H1 (cell line): ENCODE results near the gene ASCC2. TPM values are rescaled to one million over a fixed set of nuclear protein-coding genes. Genes with fewer than 3 reads are reported as not detected.

ENCODE experiments used
- CTCF ChIA-PET: fragments of 300-600 bp; sonication (Branson Sonifier 250); formaldehyde crosslinking; loops from one replicate; lab custom pipeline; 2021; ENCODE audit not compliant: partially characterized antibody; lab: Charles Lee
- POLR2A ChIA-PET: fragments of 300-600 bp; sonication (Branson Sonifier 250); formaldehyde crosslinking; loops from one replicate; lab custom pipeline; 2021; ENCODE audit warnings: inconsistent platforms; ENCODE audit not compliant: partially characterized antibody; lab: Charles Lee
- DNase-seq, 2 experiments: peaks; one replicate each; pipeline versions ENCODE4 v3.0.0 to v3.0.0-alpha.2; 2010 to 2022; ENCODE audit warnings: low spot score in 2 of 2, low read depth in 1 of 2, mixed read lengths in 1 of 2
- FAIRE-seq: peaks from 2 replicates; lab custom pipeline; 2011; peaks lifted over from hg19 to GRCh38; lab: Jason Lieb, UNC
- H2AFZ ChIP-seq: 2 replicates; pipeline ENCODE4 v1.8.1; 2012; ENCODE audit warnings: low read length, inconsistent platforms
- H2AK5ac ChIP-seq: 2 replicates; pipeline ENCODE4 v1.6.1; 2013; ENCODE audit warnings: low read depth, low read length
- H2BK120ac ChIP-seq: replicated peaks from 2 replicates; pipeline ENCODE3; 2013; ENCODE audit warnings: low read depth, low read length, inconsistent platforms
- H2BK12ac ChIP-seq: 2 replicates; pipeline ENCODE4 v1.6.1; 2013; ENCODE audit warnings: low read depth, low read length
- H2BK15ac ChIP-seq: 2 replicates; pipeline ENCODE4 v1.6.1; 2013; ENCODE audit warnings: low read length
- H2BK20ac ChIP-seq: 2 replicates; pipeline ENCODE4 v1.6.1; 2013; ENCODE audit warnings: low read length
- H2BK5ac ChIP-seq: 2 replicates; pipeline ENCODE4 v1.6.1; 2013; ENCODE audit warnings: low read depth, low read length
- H3K14ac ChIP-seq: 2 replicates; pipeline ENCODE4 v1.6.1; 2013; ENCODE audit warnings: inconsistent platforms; ENCODE audit not compliant: insufficient read length
- H3K18ac ChIP-seq: 2 replicates; pipeline ENCODE4 v1.6.1; 2013; ENCODE audit warnings: low read length; ENCODE audit errors: extremely low read depth
- H3K23ac ChIP-seq: 2 replicates; pipeline ENCODE4 v1.6.1; 2013; ENCODE audit warnings: inconsistent platforms; ENCODE audit not compliant: insufficient read length
- H3K23me2 ChIP-seq: 2 replicates; pipeline ENCODE4 v1.6.1; 2013; ENCODE audit warnings: low read depth, low read length
- H3K27ac ChIP-seq: 2 replicates; pipeline ENCODE4 v1.6.1; 2011; ENCODE audit warnings: low read depth, low read length, inconsistent platforms
- H3K27me3 ChIP-seq, 4 experiments: replicated peaks in 1 of 4; 1 replicate in 1 of 4; 2 replicates in 3 of 4; pipeline versions ENCODE4 v1.6.1 to v1.8.1; 2011 to 2013; ENCODE audit warnings: low read length in 3 of 4, mild to moderate bottlenecking in 3 of 4, inconsistent platforms in 2 of 4, mixed read lengths in 2 of 4, moderate library complexity in 1 of 4; ENCODE audit not compliant: control insufficient read depth in 3 of 4, insufficient read depth in 3 of 4; ENCODE audit errors: extremely low read depth in 1 of 4
- H3K36me3 ChIP-seq, 4 experiments: 2 replicates each; pipeline versions ENCODE4 v1.6.1 to v1.8.1; 2011 to 2013; ENCODE audit warnings: mild to moderate bottlenecking in 4 of 4, low read length in 3 of 4, moderate library complexity in 2 of 4, control low read depth in 1 of 4, inconsistent platforms in 1 of 4; ENCODE audit not compliant: insufficient read depth in 4 of 4, control insufficient read depth in 2 of 4
- H3K4ac ChIP-seq: replicated peaks from 2 replicates; pipeline ENCODE3; 2013; ENCODE audit warnings: low read length, low read depth, mixed read lengths, inconsistent platforms; ENCODE audit not compliant: insufficient read length
- H3K4me1 ChIP-seq, 4 experiments: replicated peaks in 1 of 4; 1 replicate in 1 of 4; 2 replicates in 3 of 4; pipeline versions ENCODE4 v1.6.1 to v1.8.1; 2011 to 2013; ENCODE audit warnings: low read length in 3 of 4, inconsistent platforms in 2 of 4, mixed read lengths in 1 of 4; ENCODE audit not compliant: insufficient read depth in 4 of 4, control insufficient read depth in 3 of 4
- H3K4me2 ChIP-seq, 2 experiments: 2 replicates each; pipeline versions ENCODE4 v1.6.1 to v1.8.1; 2011 to 2013; ENCODE audit warnings: low read depth in 2 of 2, low read length in 2 of 2, control low read depth in 1 of 2, inconsistent platforms in 1 of 2, mild to moderate bottlenecking in 1 of 2; ENCODE audit not compliant: insufficient read depth in 1 of 2
- H3K4me3 ChIP-seq, 4 experiments: fragments of 200-600, 300-600 bp in 1 of 4; sonication (generic), shearing (Covaris generic), sonication (Bioruptor Twin) in 1 of 4; 2 replicates each; pipeline versions ENCODE4 v1.5.1 to v1.8.1; 2011 to 2016; ENCODE audit warnings: low read length in 4 of 4, low read depth in 3 of 4, control low read depth in 2 of 4, inconsistent platforms in 2 of 4, mild to moderate bottlenecking in 2 of 4, mixed read lengths in 1 of 4, moderate library complexity in 1 of 4; ENCODE audit not compliant: insufficient read depth in 2 of 4; ENCODE audit errors: extremely low read depth in 1 of 4
- H3K56ac ChIP-seq: replicated peaks from 2 replicates; pipeline ENCODE3; 2013; ENCODE audit warnings: low read depth, mild to moderate bottlenecking, mixed read lengths, low read length, inconsistent platforms; ENCODE audit not compliant: insufficient read length
- H3K79me1 ChIP-seq: 2 replicates; pipeline ENCODE4 v1.6.1; 2013; ENCODE audit warnings: low read depth, low read length, control low read depth
- H3K79me2 ChIP-seq, 2 experiments: 2 replicates each; pipeline versions ENCODE4 v1.6.1 to v1.8.1; 2012 to 2013; ENCODE audit warnings: low read length in 2 of 2, mild to moderate bottlenecking in 2 of 2, inconsistent platforms in 1 of 2; ENCODE audit not compliant: insufficient read depth in 2 of 2, control insufficient read depth in 1 of 2
- H3K9ac ChIP-seq, 4 experiments: replicated peaks in 1 of 4; 1 replicate in 1 of 4; 2 replicates in 3 of 4; pipeline versions ENCODE4 v1.6.1 to v1.8.1; 2011 to 2013; ENCODE audit warnings: low read depth in 3 of 4, low read length in 3 of 4, control low read depth in 2 of 4, mild to moderate bottlenecking in 2 of 4, moderate library complexity in 2 of 4, inconsistent platforms in 1 of 4; ENCODE audit errors: extremely low read depth in 1 of 4
- H3K9me3 ChIP-seq, 2 experiments: 2 replicates each; pipeline versions ENCODE4 v1.6.1 to v1.8.1; 2012 to 2013; ENCODE audit warnings: mild to moderate bottlenecking in 2 of 2, moderate library complexity in 2 of 2, control low read depth in 1 of 2, inconsistent platforms in 1 of 2, low read depth in 1 of 2, low read length in 1 of 2, mixed read lengths in 1 of 2; ENCODE audit not compliant: insufficient read depth in 2 of 2
- H4K20me1 ChIP-seq, 2 experiments: replicated peaks in 1 of 2; 2 replicates each; pipeline versions ENCODE3 to v1.8.1; 2011 to 2013; ENCODE audit warnings: inconsistent platforms in 2 of 2, low read length in 2 of 2, mild to moderate bottlenecking in 1 of 2; ENCODE audit not compliant: insufficient read depth in 2 of 2, control insufficient read depth in 1 of 2
- H4K5ac ChIP-seq: 2 replicates; pipeline ENCODE4 v1.6.1; 2013; ENCODE audit warnings: low read length, low read depth, mixed read lengths, inconsistent platforms; ENCODE audit not compliant: insufficient read length
- H4K8ac ChIP-seq: 2 replicates; pipeline ENCODE4 v1.8.0; 2013; ENCODE audit warnings: mild to moderate bottlenecking, moderate library complexity, low read length, inconsistent platforms; ENCODE audit not compliant: insufficient read depth; ENCODE audit errors: extremely low read depth
- H4K91ac ChIP-seq: replicated peaks from 2 replicates; pipeline ENCODE3; 2013; ENCODE audit warnings: low read length, mixed read lengths, inconsistent platforms; ENCODE audit not compliant: insufficient read length
- EGR1 ChIP-seq: IDR thresholded peaks from 2 replicates; pipeline ENCODE4 v1.6.1; 2011; ENCODE audit warnings: low read depth, low read length, borderline replicate concordance
- EP300 ChIP-seq, 2 experiments: IDR thresholded peaks; 1 replicate in 1 of 2; 2 replicates in 1 of 2; pipeline ENCODE4 v1.6.1; 2011 to 2012; ENCODE audit warnings: low read depth in 2 of 2, low read length in 2 of 2, mild to moderate bottlenecking in 2 of 2, borderline replicate concordance in 1 of 2, inconsistent platforms in 1 of 2, moderate library complexity in 1 of 2
- FOSL1 ChIP-seq: IDR thresholded peaks from 2 replicates; pipeline ENCODE4 v1.6.1; 2011; ENCODE audit warnings: mild to moderate bottlenecking, low read depth, low read length, moderate library complexity; ENCODE audit not compliant: insufficient read depth
- GTF2F1 ChIP-seq: IDR thresholded peaks from 2 replicates; pipeline ENCODE4 v1.6.1; 2012; ENCODE audit warnings: low read depth, low read length, improper control_type of control experiment, borderline replicate concordance
- HDAC6 ChIP-seq: IDR thresholded peaks from one replicate; pipeline ENCODE4 v1.7.1; 2012; ENCODE audit warnings: low read depth, mild to moderate bottlenecking, inconsistent platforms, low read length, moderate library complexity
- JUND ChIP-seq: IDR thresholded peaks from 2 replicates; pipeline ENCODE4 v1.6.1; 2011; ENCODE audit warnings: mild to moderate bottlenecking, improper control_type of control experiment, low read length
- KDM4A ChIP-seq: IDR thresholded peaks from one replicate; pipeline ENCODE4 v1.7.1; 2012; ENCODE audit warnings: low read depth, mild to moderate bottlenecking, moderate library complexity, low read length, inconsistent platforms; ENCODE audit not compliant: severe bottlenecking
- MAFK ChIP-seq: IDR thresholded peaks from 2 replicates; pipeline ENCODE4 v1.6.1; 2012; ENCODE audit warnings: low read depth, mild to moderate bottlenecking, improper control_type of control experiment, low read length
- NANOG ChIP-seq: IDR thresholded peaks from 2 replicates; pipeline ENCODE4 v1.6.1; 2011; ENCODE audit warnings: low read length, low read depth, mild to moderate bottlenecking, inconsistent platforms; ENCODE audit not compliant: insufficient read depth, poor library complexity, severe bottlenecking
- RNF2 ChIP-seq: fragments of 200-900, 300-1000 bp; sonication (generic); IDR thresholded peaks from 2 replicates; pipeline ENCODE4 v1.7.1; 2016; ENCODE audit warnings: borderline replicate concordance, low read depth, mild to moderate bottlenecking, antibody characterized with exemption, low read length; ENCODE audit not compliant: poor library complexity, severe bottlenecking; ENCODE audit errors: missing control alignments
- SIRT6 ChIP-seq: IDR thresholded peaks from one replicate; pipeline ENCODE4 v1.7.1; 2012; ENCODE audit warnings: low read length, inconsistent platforms
- SUZ12 ChIP-seq: fragments of 200-600 bp; sonication (generic); IDR thresholded peaks from 2 replicates; pipeline ENCODE4 v1.6.1; 2012; ENCODE audit warnings: mild to moderate bottlenecking, inconsistent platforms, low read length, moderate library complexity, mixed read lengths
- TBP ChIP-seq: IDR thresholded peaks from 2 replicates; pipeline ENCODE4 v1.6.1; 2011; ENCODE audit warnings: low read depth, low read length, improper control_type of control experiment
- WGBS, 2 experiments: shearing (Covaris generic) in 1 of 2; methylation state at CpG; one replicate each; pipeline versions ENCODE4 v1.1.6 to v1.1.7; 2013 to 2015; ENCODE audit warnings: low lambda C conversion rate in 2 of 2, mixed read lengths in 2 of 2, inconsistent platforms in 1 of 2, low coverage in 1 of 2, missing lambda C conversion rate in 1 of 2; ENCODE audit not compliant: insufficient replicate concordance in 2 of 2, insufficient coverage in 1 of 2, insufficient read length in 1 of 2; ENCODE audit errors: extremely low coverage in 1 of 2, missing lambda C conversion rate in 1 of 2; 5-methylcytosine and 5-hydroxymethylcytosine counted together
- polyA plus RNA-seq, 7 experiments: library from polyadenylated mRNA; depleted of rRNA in 3 of 7; stranded (reverse) in 5 of 7; unstranded in 2 of 7; fragments of >200 nt in 5 of 7; fragments of 200-250 nt in 2 of 7; gene quantifications; 1 replicate in 5 of 7; 2 replicates in 1 of 7; 4 replicates in 1 of 7; pipeline versions ENCODE4 v1.2.1 to v1.2.3, GENCODE V29; 2011 to 2013; ENCODE audit warnings: missing spikeins in 2 of 7, mixed read lengths in 2 of 7
- total RNA-seq: library from RNA; stranded (reverse); fragmentation: NEBNext Ultra II Directional; extraction: Animal tissue kit (Norgen Biotek cat#: 25700); gene quantifications from 2 replicates; pipeline ENCODE4 v1.2.1, GENCODE V29; 2021

Gene ASCC2
- total and polyA plus RNA-seq, 2 of the 8 experiments (the other 6 are each of a cell fraction or from before 2014, with no cell fraction given): 35.0 to 35.8 TPM

DNA sequence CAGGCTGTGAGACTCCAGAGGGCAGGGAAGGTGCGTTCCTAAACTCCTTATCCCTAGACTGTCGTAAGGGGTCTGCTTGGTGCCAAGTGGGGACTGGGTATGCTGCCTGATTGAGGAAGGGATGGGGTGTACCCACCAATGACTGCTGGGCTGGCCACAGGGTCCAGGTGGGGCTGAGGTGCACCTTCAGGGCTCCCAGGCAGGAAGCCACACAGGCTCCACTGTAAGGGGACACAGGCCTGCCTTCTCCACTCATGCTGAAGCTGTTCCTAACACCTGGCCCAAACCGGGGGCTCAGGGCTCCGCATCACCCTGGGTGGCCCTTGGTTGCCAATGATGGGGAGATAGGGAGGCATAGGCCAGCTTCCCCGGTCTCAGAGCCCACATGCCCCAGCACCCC lies 97.9 kb downstream of the ASCC2 start:
- Histone ChIP-seq H3K14ac (no peak overlapping the region), H3K9ac (no peak overlapping the region), H4K91ac (no peak overlapping the region), H3K4me1 (peaks cover 0 to 4% (median 3%) of the 10 kb centered on the region in 4 experiments; a peak in 6 of 7 replicates), H3K79me1 (no peaks in the 10 kb centered on the region; the same call in 1 of the 2 replicates), H3K23me2 (no peaks in the 10 kb centered on the region), H2BK20ac (no peak overlapping the region), H3K27me3 (no peaks in the 10 kb centered on the region), H3K4me3 (no peak overlapping the region), H3K9me3 (no peaks in the 10 kb centered on the region), H3K56ac (no peak overlapping the region), H2AK5ac (no peak overlapping the region), H3K18ac (no peak overlapping the region), H3K36me3 (no peaks in the 10 kb centered on the region), H3K4me2 (no peak overlapping the region), H4K20me1 (no peaks in the 10 kb centered on the region), H3K4ac (no peak overlapping the region), H3K23ac (no peak overlapping the region), H3K79me2 (no peaks in the 10 kb centered on the region), H2BK12ac (no peak overlapping the region), H4K8ac (no peak overlapping the region), H2BK5ac (no peak overlapping the region), H3K27ac (no peak overlapping the region), H2BK15ac (no peak overlapping the region), H2BK120ac (no peak overlapping the region), H2AFZ (no peak overlapping the region), H4K5ac (no peak overlapping the region)
- FAIRE-seq (no peak), DNase-seq (no peak)
- no peak for TF ChIP-seq GTF2F1
- TF ChIP-seq MAFK: no peak
- TF ChIP-seq TBP: no peak
- no peak for TF ChIP-seq RNF2
- no peak for TF ChIP-seq KDM4A
- no peak for TF ChIP-seq JUND
- no peak for TF ChIP-seq EP300 (IDR thresholded peaks at IDR 0.05; ENCODE audit: borderline replicate concordance in 1 of 2, low read depth in 2 of 2, low read length in 2 of 2)
- TF ChIP-seq SUZ12: no peak
- TF ChIP-seq HDAC6: no peak
- TF ChIP-seq NANOG: no peak
- TF ChIP-seq FOSL1: no peak
- no peak for TF ChIP-seq SIRT6
- no peak for TF ChIP-seq EGR1
- WGBS, 2 experiments: 92% methylated on average over 4 of the region's 5 CpGs; no CpG with 5 or more reads in 1 of the 2 experiments
- CTCF ChIA-PET: interaction anchor here (2.0 kb wide), 1 partner anchor 46 kb away, joined by 4 read pairs; no protein-coding TSS in a partner anchor
- POLR2A ChIA-PET: interaction anchor here (0.9 to 1.2 kb wide), 3 partner anchors 17 to 23 kb away, joined by 3 to 6 read pairs (median 3); no protein-coding TSS in a partner anchor
